ENCODE data around the gene WDR54.

- TF ChIP-seq CTCF (IDR thresholded peaks at IDR 0.05) (no peak), POLR2A (IDR thresholded peaks at IDR 0.05) (no peak)
Observed at GRCh38 chr2:74471332-74472065, 50.0 kb downstream of the WDR54 start.

Data from uterus (tissue), 2 donors.